HepG2 (cell line): ENCODE measurements around the gene PIM3. TPM values are rescaled to one million over a fixed set of nuclear protein-coding genes. Genes with fewer than 3 reads are reported as not detected.

Source experiments
- ATM ChIP-seq: fragments of 450-650 bp; IDR thresholded peaks from 2 replicates; pipeline ENCODE4 v1.7.1; 2017; ENCODE audit warnings: mild to moderate bottlenecking, borderline replicate concordance
- EHMT2 ChIP-seq: fragments of 200-600 bp; sonication (generic); IDR thresholded peaks from 2 replicates; pipeline ENCODE4 v1.7.0; 2017; ENCODE audit warnings: antibody characterized with exemption, low read depth, low read length, borderline replicate concordance
- HOXA3 ChIP-seq: sonication (generic); formaldehyde crosslinking; IDR thresholded peaks from 2 replicates; pipeline ENCODE4 v1.5.0; 2020; ENCODE audit warnings: missing genetic modification reagents
- KLF15 ChIP-seq: sonication (generic); formaldehyde crosslinking; IDR thresholded peaks from 2 replicates; pipeline ENCODE4 v1.8.1; 2023; ENCODE audit warnings: borderline replicate concordance, mild to moderate bottlenecking, inconsistent platforms, missing genetic modification reagents, mixed read lengths
- KLF6 ChIP-seq: IDR thresholded peaks from 2 replicates; pipeline ENCODE4 v1.8.0; 2016; ENCODE audit warnings: missing biosample characterization, missing genetic modification reagents
- MTA1 ChIP-seq: sonication (generic); formaldehyde crosslinking; IDR thresholded peaks from 2 replicates; pipeline ENCODE4 v1.4.0; 2020; ENCODE audit warnings: missing genetic modification reagents, mild to moderate bottlenecking, borderline replicate concordance
- MXD1 ChIP-seq: sonication (generic); formaldehyde crosslinking; IDR thresholded peaks from 2 replicates; pipeline ENCODE4 v1.4.0; 2020; ENCODE audit warnings: mild to moderate bottlenecking, missing genetic modification reagents
- NR2C2 ChIP-seq: sonication (generic); formaldehyde crosslinking; IDR thresholded peaks from 2 replicates; pipeline ENCODE4 v1.4.0; 2020; ENCODE audit warnings: missing genetic modification reagents, mild to moderate bottlenecking, moderate library complexity, borderline replicate concordance
- PHF5A ChIP-seq: IDR thresholded peaks from one replicate; pipeline ENCODE4 v1.6.1; 2018; ENCODE audit warnings: low read depth, missing genetic modification reagents; ENCODE audit not compliant: unreplicated experiment
- REST ChIP-seq, 2 experiments: IDR thresholded peaks; 2 replicates each; pipeline ENCODE4 v1.6.1; 2011 to 2012; ENCODE audit warnings: low read length in 2 of 2, borderline replicate concordance in 1 of 2, low read depth in 1 of 2, mild to moderate bottlenecking in 1 of 2, moderate library complexity in 1 of 2
- RORA ChIP-seq: sonication (generic); formaldehyde crosslinking; IDR thresholded peaks from 2 replicates; pipeline ENCODE4 v1.5.0; 2020; ENCODE audit warnings: mild to moderate bottlenecking, missing genetic modification reagents, moderate library complexity
- SIN3A ChIP-seq: IDR thresholded peaks from 2 replicates; pipeline ENCODE4 v1.6.1; 2011; ENCODE audit warnings: low read depth, mild to moderate bottlenecking, control low read depth, low read length, borderline replicate concordance
- SRSF4 ChIP-seq: fragments of 200-400 bp; formaldehyde crosslinking; IDR thresholded peaks from one replicate; pipeline ENCODE4 v1.6.1; 2018; ENCODE audit warnings: mild to moderate bottlenecking, low read depth, low read length, moderate library complexity; ENCODE audit not compliant: poor library complexity, severe bottlenecking
- TCF12 ChIP-seq, 2 experiments: fragments of 450-650 bp in 1 of 2; sonication (generic) in 1 of 2; formaldehyde crosslinking in 1 of 2; IDR thresholded peaks; 2 replicates each; pipeline versions ENCODE4 v1.6.1 to v1.8.0; 2017 to 2022; ENCODE audit warnings: antibody characterized with exemption in 1 of 2, mild to moderate bottlenecking in 1 of 2, missing genetic modification reagents in 1 of 2, moderate library complexity in 1 of 2
- THAP9 ChIP-seq: sonication (generic); formaldehyde crosslinking; IDR thresholded peaks from 2 replicates; pipeline ENCODE4; 2020; ENCODE audit warnings: missing genetic modification reagents, mild to moderate bottlenecking, borderline replicate concordance
- TIGD3 ChIP-seq: sonication (generic); formaldehyde crosslinking; IDR thresholded peaks from 2 replicates; pipeline ENCODE4 v1.5.1; 2020; ENCODE audit warnings: mild to moderate bottlenecking, missing genetic modification reagents, borderline replicate concordance
- ZNF264 ChIP-seq: sonication (generic); formaldehyde crosslinking; IDR thresholded peaks from 2 replicates; pipeline ENCODE4 v1.4.0; 2020; ENCODE audit warnings: missing genetic modification reagents
- ZNF382 ChIP-seq: sonication (generic); formaldehyde crosslinking; IDR thresholded peaks from 2 replicates; pipeline ENCODE4 v1.5.0; 2020; ENCODE audit warnings: missing genetic modification reagents, mild to moderate bottlenecking, borderline replicate concordance
- ZNF614 ChIP-seq: IDR thresholded peaks from 2 replicates; pipeline ENCODE4 v1.6.1; 2018; ENCODE audit warnings: missing biosample characterization, missing genetic modification reagents, inconsistent platforms, borderline replicate concordance
- polyA plus RNA-seq, 8 experiments: library from polyadenylated mRNA; depleted of rRNA in 3 of 8; stranded (reverse) in 7 of 8; unstranded in 1 of 8; fragments of >200 nt; fragmentation: Illumina TruSeq in 4 of 8; extraction: Trizol in 4 of 8; gene quantifications; 2 replicates each; pipeline versions ENCODE4 v1.2.1 to v1.2.3, GENCODE V29; 2011 to 2016; ENCODE audit warnings: low read depth in 4 of 8, missing spikeins in 1 of 8, mixed read lengths in 1 of 8; ENCODE audit not compliant: insufficient read depth in 1 of 8
- total RNA-seq, 5 experiments: library from RNA; depleted of rRNA; stranded (reverse); fragments of >200 nt; fragmentation: Illumina TruSeq; extraction: Trizol; gene quantifications; 2 replicates each; pipeline ENCODE4 v1.2.3, GENCODE V29; 2016; ENCODE audit warnings: low read depth in 1 of 5

The PIM3 gene
- total and polyA plus RNA-seq, 2 of the 13 experiments (the other 11 are each of a cell fraction or from before 2014, with no cell fraction given): 21.6 to 31.2 TPM

GRCh38 chr22:49942565-49943404 lies 17.8 kb upstream of the PIM3 start (continued):
- TF ChIP-seq KLF6 (CRISPR knock-in tag) (no peak), ATM (no peak), PHF5A (CRISPR knock-in tag) (no peak), MXD1 (CRISPR knock-in tag) (no peak), RORA (CRISPR knock-in tag) (no peak), KLF15 (no peak), HOXA3 (CRISPR knock-in tag) (0 out of 2 replicates have a peak, but pooled peaks have one; percentile 51), TCF12 (IDR thresholded peaks at IDR 0.05) (no peak), TCF12 (CRISPR knock-in tag; IDR thresholded peaks at IDR 0.05) (no peak), SRSF4 (no peak), EHMT2 (no peak), REST (IDR thresholded peaks at IDR 0.05; ENCODE audit: borderline replicate concordance in 1 of 2, low read depth in 1 of 2, low read length in 2 of 2) (no peak), TIGD3 (no peak), SIN3A (no peak), THAP9 (CRISPR knock-in tag) (peak; percentile 46; the same call in 1 of the 2 replicates), MTA1 (CRISPR knock-in tag) (peak; percentile 44; the same call in 1 of the 2 replicates), ZNF264 (CRISPR knock-in tag) (no peak), ZNF614 (CRISPR knock-in tag) (peak; percentile 74; the same call in 1 of the 2 replicates), NR2C2 (CRISPR knock-in tag) (no peak), ZNF382 (CRISPR knock-in tag) (no peak)
